Tibial artery (tissue), 4 donors: ENCODE measurements around the gene RAD9B.
"Not testable (repeated sequence)": the region's sequence is repeated elsewhere in the genome, so short reads cannot be mapped to it uniquely, and the experiment has no call there.

Experiments used
- DNase-seq, 2 donors: peaks; one replicate each; pipeline ENCODE4 v3.0.0-alpha.2; 2019
- H3K27ac ChIP-seq, 2 donors: fragments of 200-600 bp; sonication (generic) in 1 of 2; 1 replicate in 1 of 2; 2 replicates in 1 of 2; pipeline ENCODE4 v1.5.1; 2018 to 2019; ENCODE audit warnings: mild to moderate bottlenecking in 1 of 2
- H3K27me3 ChIP-seq, 2 donors: fragments of 200-600 bp; sonication (generic) in 1 of 2; one replicate each; pipeline versions ENCODE4 v1.5.1 to v1.6.0; 2016 to 2019
- H3K36me3 ChIP-seq, 3 donors: fragments of 200-600 bp; sonication (generic) in 2 of 3; one replicate each; pipeline ENCODE4 v1.5.1; 2016 to 2019; ENCODE audit warnings: mild to moderate bottlenecking in 2 of 3
- H3K4me1 ChIP-seq, 4 donors: fragments of 200-600 bp; sonication (generic) in 2 of 4; 1 replicate in 3 of 4; 2 replicates in 1 of 4; pipeline ENCODE4 v1.5.1; 2016 to 2019
- H3K4me3 ChIP-seq, 2 donors: fragments of 200-600 bp; sonication (generic) in 1 of 2; 1 replicate in 1 of 2; 2 replicates in 1 of 2; pipeline ENCODE4 v1.5.1; 2018 to 2019; ENCODE audit warnings: mild to moderate bottlenecking in 2 of 2
- H3K9me3 ChIP-seq, 3 donors: fragments of 200-600 bp; sonication (generic) in 1 of 3; one replicate each; pipeline ENCODE4 v1.5.1; 2016 to 2019
- intact Hi-C: fragments of 100-400 bp; cut with DNase I; formaldehyde crosslinking; loops from one replicate; pipeline ENCODE4 v1.15.0; 2023; ENCODE audit warnings: low total_unique reads
- TF ChIP-seq, protein P1 (sequence below), 2 experiments: fragments of 200-600 bp in 1 of 2; fragments of 450-650 bp in 1 of 2; IDR thresholded peaks; one replicate each; pipeline ENCODE4 v1.5.1; 2017 to 2019; ENCODE audit warnings: antibody characterized with exemption in 2 of 2, mild to moderate bottlenecking in 1 of 2, moderate library complexity in 1 of 2

Gene RAD9B

GRCh38 chr12:110537605-110538409, 35.7 kb downstream of the RAD9B start:
- Histone ChIP-seq H3K36me3 (peaks cover 0 to 18% (median 18%) of the 10 kb centered on the region in 3 donors), H3K27me3 (no peaks in the 10 kb centered on the region), H3K4me3 (peak overlapping the region; percentile 17 to 27), H3K4me1 (peaks cover 0 to 50% (median 30%) of the 10 kb centered on the region in 4 donors), H3K9me3 (no peaks in the 10 kb centered on the region), H3K27ac (peak overlapping the region; percentile 61 to 76)
- intact Hi-C loops = no loop called here
- TF ChIP-seq, protein P1, sequence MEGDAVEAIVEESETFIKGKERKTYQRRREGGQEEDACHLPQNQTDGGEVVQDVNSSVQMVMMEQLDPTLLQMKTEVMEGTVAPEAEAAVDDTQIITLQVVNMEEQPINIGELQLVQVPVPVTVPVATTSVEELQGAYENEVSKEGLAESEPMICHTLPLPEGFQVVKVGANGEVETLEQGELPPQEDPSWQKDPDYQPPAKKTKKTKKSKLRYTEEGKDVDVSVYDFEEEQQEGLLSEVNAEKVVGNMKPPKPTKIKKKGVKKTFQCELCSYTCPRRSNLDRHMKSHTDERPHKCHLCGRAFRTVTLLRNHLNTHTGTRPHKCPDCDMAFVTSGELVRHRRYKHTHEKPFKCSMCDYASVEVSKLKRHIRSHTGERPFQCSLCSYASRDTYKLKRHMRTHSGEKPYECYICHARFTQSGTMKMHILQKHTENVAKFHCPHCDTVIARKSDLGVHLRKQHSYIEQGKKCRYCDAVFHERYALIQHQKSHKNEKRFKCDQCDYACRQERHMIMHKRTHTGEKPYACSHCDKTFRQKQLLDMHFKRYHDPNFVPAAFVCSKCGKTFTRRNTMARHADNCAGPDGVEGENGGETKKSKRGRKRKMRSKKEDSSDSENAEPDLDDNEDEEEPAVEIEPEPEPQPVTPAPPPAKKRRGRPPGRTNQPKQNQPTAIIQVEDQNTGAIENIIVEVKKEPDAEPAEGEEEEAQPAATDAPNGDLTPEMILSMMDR (IDR thresholded peaks at IDR 0.05) = no peak
- DNase-seq = peak in 1 of 2 donors; percentile 75

GRCh38 chr12:110538869-110539622, 36.9 kb downstream of the RAD9B start:
- Histone ChIP-seq H3K27ac (peak overlapping the region; percentile 9 to 76), H3K4me3 (no peak overlapping the region), H3K36me3 (peaks cover 0 to 18% (median 18%) of the 10 kb centered on the region in 3 donors), H3K4me1 (peaks cover 0 to 61% (median 42%) of the 10 kb centered on the region in 4 donors), H3K9me3 (no peaks in the 10 kb centered on the region), H3K27me3 (no peaks in the 10 kb centered on the region)
- intact Hi-C loops = no loop called here
- TF ChIP-seq, protein P1 (IDR thresholded peaks at IDR 0.05) = no peak
- DNase-seq = no peak

- intact Hi-C loops = loop anchor here (5.0 kb wide), 1 partner anchor 42 kb away; the partner anchor contains the start of gene PPTC7
- Histone ChIP-seq H3K27ac (peak overlapping the region in 1 of 2 donors; percentile 76), H3K4me1 (peaks cover 0 to 71% (median 47%) of the 10 kb centered on the region in 4 donors), H3K9me3 (no peaks in the 10 kb centered on the region), H3K27me3 (no peaks in the 10 kb centered on the region), H3K36me3 (peaks cover 0 to 18% (median 18%) of the 10 kb centered on the region in 3 donors), H3K4me3 (no peak overlapping the region)
- no peak for DNase-seq
- TF ChIP-seq, protein P1 (IDR thresholded peaks at IDR 0.05) = no peak
Observed at GRCh38 chr12:110540048-110540447, 37.9 kb downstream of the RAD9B start.

DNA sequence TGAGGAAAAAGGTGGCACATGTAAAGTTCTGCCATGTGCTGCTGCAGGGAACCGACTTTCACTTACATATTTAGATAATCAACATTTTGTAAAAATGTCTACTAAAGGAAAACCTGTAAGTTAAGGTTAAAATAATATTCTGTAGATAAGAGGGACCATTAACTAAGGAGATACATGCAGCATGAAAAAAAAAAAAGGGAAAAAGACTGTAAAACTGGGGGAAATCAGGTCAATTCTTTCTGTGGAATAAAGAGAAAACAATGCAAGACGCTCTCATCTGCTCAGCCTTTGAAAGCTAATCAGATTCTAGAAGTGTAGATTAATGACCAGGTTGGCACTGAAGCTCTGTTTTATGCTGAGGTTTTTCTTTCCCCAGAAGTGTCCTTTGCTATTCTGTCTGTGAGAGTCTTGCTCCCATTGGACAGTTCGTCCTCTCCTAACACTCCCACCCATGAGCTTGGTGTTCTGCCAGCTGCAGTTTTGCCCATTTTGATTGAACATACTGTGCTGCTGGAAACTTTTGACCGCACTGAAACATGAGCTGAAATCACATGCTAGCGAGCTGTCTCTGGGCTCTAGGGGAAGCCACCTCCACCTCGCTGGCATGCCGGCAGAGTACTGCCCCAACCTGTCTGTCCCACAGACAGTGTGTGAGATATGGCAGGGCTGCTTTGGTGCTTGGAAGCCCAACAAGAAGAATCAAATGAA, 41.3 kb downstream of the RAD9B start:
- Histone ChIP-seq H3K27ac (peak overlapping the region; percentile 78 to 87), H3K4me3 (peak overlapping the region in 1 of 2 donors; percentile 4), H3K27me3 (no peaks in the 10 kb centered on the region), H3K9me3 (no peaks in the 10 kb centered on the region), H3K36me3 (peaks cover 0 to 10% (median 6%) of the 10 kb centered on the region in 3 donors), H3K4me1 (peaks cover 0 to 65% (median 44%) of the 10 kb centered on the region in 4 donors)
- DNase-seq = peak; percentile 97
- intact Hi-C loops = loop anchor here (5.0 kb wide), 1 partner anchor 39 kb away; the partner anchor contains the start of gene PPTC7
- TF ChIP-seq, protein P1 (IDR thresholded peaks at IDR 0.05) = no peak

GRCh38 chr12:110543965-110544364, 41.8 kb downstream of the RAD9B start:
- Histone ChIP-seq H3K9me3 (no peaks in the 10 kb centered on the region), H3K36me3 (peaks cover 0 to 11% (median under 1%) of the 10 kb centered on the region in 3 donors), H3K27ac (peak overlapping the region; percentile 78 to 87), H3K4me3 (peak overlapping the region in 1 of 2 donors; percentile 4), H3K27me3 (no peaks in the 10 kb centered on the region), H3K4me1 (peaks cover 0 to 60% (median 42%) of the 10 kb centered on the region in 4 donors)
- TF ChIP-seq, protein P1 (IDR thresholded peaks at IDR 0.05) = no peak
- DNase-seq = no peak
- intact Hi-C loops = loop anchor here (5.0 kb wide), 1 partner anchor 38 kb away; the partner anchor contains the start of gene PPTC7

DNA sequence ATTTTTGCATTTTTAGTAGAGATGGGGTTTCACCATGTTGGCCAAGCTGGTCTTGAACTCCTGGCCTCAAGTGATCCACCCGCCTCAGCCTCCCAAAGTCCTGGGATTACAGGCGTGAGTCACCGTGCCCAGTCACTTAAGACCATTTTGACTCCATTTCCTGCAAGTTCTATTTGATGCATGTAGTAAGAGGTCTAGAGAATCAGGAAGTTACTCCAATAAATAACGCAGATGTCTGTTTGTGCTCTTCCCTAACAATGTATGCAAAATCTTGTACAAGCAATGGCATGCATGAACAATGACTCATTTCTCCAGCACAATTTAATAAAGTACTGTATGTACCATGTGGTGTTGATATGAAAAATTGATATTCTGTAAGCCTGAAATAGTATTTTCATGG, 43.1 kb downstream of the RAD9B start:
- peaks cover 0 to 56% (median 42%) of the 10 kb centered on the region in 4 donors for H3K4me1 ChIP-seq
- intact Hi-C loops = not testable (repeated sequence)
- peak overlapping the region in 1 of 2 donors; percentile 87 for H3K27ac ChIP-seq

More for the DNA sequence above, 43.1 kb downstream of the RAD9B start:
- DNase-seq, H3K27me3 ChIP-seq, H3K9me3 ChIP-seq, H3K4me3 ChIP-seq: not testable (repeated sequence)
- H3K36me3 ChIP-seq = peaks cover 0 to 11% (median 0%) of the 10 kb centered on the region in 3 donors
